OCI-LY3 (cell line): Measurements from ENCODE around the gene SNX11.
A peak's percentile ranks its signal among the peaks of the same experiment; 100 is the strongest.
"Not testable (repeated sequence)": the region's sequence is repeated elsewhere in the genome, so short reads cannot be mapped to it uniquely, and the experiment has no call there.

ENCODE experiments used
- H2AFZ ChIP-seq: fragments of 200-600, 300-600 bp; shearing (Covaris generic); 2 replicates; pipeline ENCODE4 v1.6.0; 2014; ENCODE audit warnings: antibody characterized with exemption, low read depth, low read length
- H3K27ac ChIP-seq: fragments of 200-600, 300-600 bp; sonication (generic); 2 replicates; pipeline ENCODE4 v1.5.1; 2014; ENCODE audit warnings: mild to moderate bottlenecking, low read length, moderate library complexity, mixed read lengths
- H3K27me3 ChIP-seq: fragments of 200-600, 300-600 bp; sonication (generic); 2 replicates; pipeline ENCODE4 v1.6.1; 2014; ENCODE audit warnings: low read depth, low read length, mixed read lengths
- H3K36me3 ChIP-seq: fragments of 200-600, 300-600 bp; sonication (generic); replicated peaks from 2 replicates; pipeline ENCODE3; 2014; ENCODE audit warnings: low read depth, low read length, mixed read lengths
- H3K4me1 ChIP-seq: fragments of 300-600, 200-600 bp; sonication (generic); 2 replicates; pipeline ENCODE4 v1.6.1; 2014; ENCODE audit warnings: low read length, mixed read lengths
- H3K4me2 ChIP-seq: fragments of 200-600, 300-600 bp; sonication (generic); 2 replicates; pipeline ENCODE4 v1.6.1; 2014; ENCODE audit warnings: low read length, mixed read lengths
- H3K4me3 ChIP-seq: fragments of 300-600, 200-600 bp; sonication (generic); 2 replicates; pipeline ENCODE4 v1.5.1; 2014; ENCODE audit warnings: antibody characterized with exemption, mild to moderate bottlenecking, low read length, moderate library complexity
- H3K79me2 ChIP-seq: fragments of 300-600, 200-600 bp; shearing (Covaris generic); 2 replicates; pipeline ENCODE4 v1.6.1; 2014; ENCODE audit warnings: mild to moderate bottlenecking, low read length, mixed read lengths
- H3K9ac ChIP-seq: fragments of 300-600, 200-600 bp; shearing (Covaris generic); 2 replicates; pipeline ENCODE4 v1.6.0; 2014; ENCODE audit warnings: mild to moderate bottlenecking, low read length, moderate library complexity
- H3K9me3 ChIP-seq: fragments of 200-600, 300-600 bp; shearing (Covaris generic); 2 replicates; pipeline ENCODE4 v1.6.1; 2014; ENCODE audit warnings: low read length, mixed read lengths; ENCODE audit not compliant: insufficient read depth
- H4K20me1 ChIP-seq: fragments of 200-600, 300-600 bp; sonication (generic); 2 replicates; pipeline ENCODE4 v1.6.1; 2016; ENCODE audit warnings: low read length, mixed read lengths; ENCODE audit not compliant: insufficient read depth
- CTCF ChIP-seq: fragments of 200-600, 300-600 bp; sonication (generic); IDR thresholded peaks from 2 replicates; pipeline ENCODE4 v1.5.1; 2014; ENCODE audit warnings: antibody characterized with exemption, low read length, low read depth
- EZH2phosphoT487 ChIP-seq: fragments of 200-600 bp; shearing (Covaris generic); IDR thresholded peaks from 2 replicates; pipeline ENCODE4 v1.6.1; 2018; ENCODE audit warnings: antibody characterized with exemption, mixed run types, low read depth

SNX11 gene

GRCh38 chr17:48066656-48067055 is 40.9 kb upstream of the SNX11 start:
- no peaks in the 10 kb centered on the region for H3K4me1 ChIP-seq
- H2AFZ ChIP-seq, result no peak overlapping the region
- no peak overlapping the region for H3K9ac ChIP-seq
- H3K27ac ChIP-seq, result no peak overlapping the region
- no peak overlapping the region for H3K4me2 ChIP-seq
- TF ChIP-seq CTCF, result no peak
- no peak for TF ChIP-seq EZH2phosphoT487
- H3K36me3 ChIP-seq, result peaks cover 50% of the 10 kb centered on the region
- no peak overlapping the region for H3K4me3 ChIP-seq
- peaks cover 7% of the 10 kb centered on the region for H3K79me2 ChIP-seq
- H3K27me3 ChIP-seq, result no peaks in the 10 kb centered on the region
- no peaks in the 10 kb centered on the region for H3K9me3 ChIP-seq
- H4K20me1 ChIP-seq, result peaks cover 10% of the 10 kb centered on the region; the same call in 1 of the 2 replicates

- TF ChIP-seq CTCF (no peak), EZH2phosphoT487 (no peak)
- Histone ChIP-seq H4K20me1 (peaks cover 10% of the 10 kb centered on the region), H3K27ac (no peak overlapping the region), H3K36me3 (peaks cover 49% of the 10 kb centered on the region), H3K9me3 (no peaks in the 10 kb centered on the region), H3K9ac (no peak overlapping the region), H3K4me3 (no peak overlapping the region), H3K27me3 (no peaks in the 10 kb centered on the region), H3K79me2 (peaks cover 7% of the 10 kb centered on the region), H3K4me1 (no peaks in the 10 kb centered on the region), H3K4me2 (no peak overlapping the region), H2AFZ (no peak overlapping the region)
Measured at GRCh38 chr17:48067245-48067644, 40.3 kb upstream of the SNX11 start.

GRCh38 chr17:48067808-48068207 is 39.8 kb upstream of the SNX11 start:
- not testable (repeated sequence) for H3K9me3 ChIP-seq, H3K4me3 ChIP-seq, H3K27ac ChIP-seq, H3K9ac ChIP-seq, H3K4me1 ChIP-seq, H3K27me3 ChIP-seq, H3K4me2 ChIP-seq, H3K79me2 ChIP-seq, H2AFZ ChIP-seq
- peaks cover 45% of the 10 kb centered on the region for H3K36me3 ChIP-seq
- peaks cover 10% of the 10 kb centered on the region for H4K20me1 ChIP-seq

- Histone ChIP-seq H3K36me3 (peaks cover 47% of the 10 kb centered on the region), H3K27me3 (no peaks in the 10 kb centered on the region), H3K4me1 (no peaks in the 10 kb centered on the region), H3K27ac (no peak overlapping the region), H3K9me3 (no peaks in the 10 kb centered on the region), H3K79me2 (peaks cover 7% of the 10 kb centered on the region), H3K4me2 (no peak overlapping the region), H4K20me1 (peaks cover 10% of the 10 kb centered on the region), H2AFZ (no peak overlapping the region), H3K9ac (no peak overlapping the region), H3K4me3 (no peak overlapping the region)
- TF ChIP-seq EZH2phosphoT487, result no peak
- TF ChIP-seq CTCF, result peak; percentile 26; the same call in 1 of the 2 replicates
Measured at GRCh38 chr17:48068491-48068961, 39.0 kb upstream of the SNX11 start.

- H3K4me3 ChIP-seq, result no peak overlapping the region
- H3K9ac ChIP-seq, result no peak overlapping the region
- no peaks in the 10 kb centered on the region for H3K9me3 ChIP-seq
- peaks cover 3% of the 10 kb centered on the region for H4K20me1 ChIP-seq
- no peak overlapping the region for H3K27ac ChIP-seq
- H3K4me2 ChIP-seq, result no peak overlapping the region
- no peak overlapping the region for H2AFZ ChIP-seq
- TF ChIP-seq EZH2phosphoT487 (no peak), CTCF (no peak)
- H3K79me2 ChIP-seq, result peaks cover 3% of the 10 kb centered on the region; the same call in 1 of the 2 replicates
- peaks cover 47% of the 10 kb centered on the region for H3K36me3 ChIP-seq
- no peaks in the 10 kb centered on the region for H3K27me3 ChIP-seq
- H3K4me1 ChIP-seq, result no peaks in the 10 kb centered on the region
Measured at GRCh38 chr17:48070195-48070594, 37.4 kb upstream of the SNX11 start.
